Activated CD4-positive, alpha-beta T cell treated with anti-CD3 and anti-CD28 coated beads, Interleukin-2, amount 50 U/mL, for 1 hour (primary cell): Measurements from ENCODE around the gene ATP9A.
A peak's percentile ranks its signal among the peaks of the same experiment; 100 is the strongest.
"Not testable (repeated sequence)": the region's sequence is repeated elsewhere in the genome, so short reads cannot be mapped to it uniquely, and the experiment has no call there.

Experiments
- DNase-seq: peaks from one replicate; pipeline ENCODE4 v3.0.0-alpha.2; 2020

ATP9A gene

GRCh38 chr20:51796340-51796739 lies 28.1 kb upstream of the ATP9A start:
- DNase-seq, result no peak

DNA sequence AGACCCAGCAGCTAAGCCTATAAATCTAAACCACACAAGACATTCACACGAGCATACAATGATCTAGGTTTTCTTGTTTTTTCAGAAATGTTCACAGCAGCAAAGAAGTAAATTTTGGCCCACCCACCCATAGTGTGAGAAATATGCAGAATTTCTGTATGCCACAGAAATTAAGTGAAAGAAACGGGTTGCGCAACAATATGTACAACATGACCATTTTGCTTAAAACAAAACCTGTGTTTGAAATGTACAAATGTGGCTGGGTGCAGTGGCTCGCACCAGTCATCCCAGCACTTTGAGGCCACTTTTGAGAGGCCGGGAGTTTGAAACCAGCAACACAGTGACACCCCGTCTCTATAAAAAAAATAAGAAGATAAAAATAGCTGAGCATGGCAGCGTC lies 24.8 kb upstream of the ATP9A start:
- no peak for DNase-seq

GRCh38 chr20:51791626-51792025 lies 23.4 kb upstream of the ATP9A start:
- no peak for DNase-seq

GRCh38 chr20:51790256-51790655 lies 22.1 kb upstream of the ATP9A start:
- no peak for DNase-seq

DNA sequence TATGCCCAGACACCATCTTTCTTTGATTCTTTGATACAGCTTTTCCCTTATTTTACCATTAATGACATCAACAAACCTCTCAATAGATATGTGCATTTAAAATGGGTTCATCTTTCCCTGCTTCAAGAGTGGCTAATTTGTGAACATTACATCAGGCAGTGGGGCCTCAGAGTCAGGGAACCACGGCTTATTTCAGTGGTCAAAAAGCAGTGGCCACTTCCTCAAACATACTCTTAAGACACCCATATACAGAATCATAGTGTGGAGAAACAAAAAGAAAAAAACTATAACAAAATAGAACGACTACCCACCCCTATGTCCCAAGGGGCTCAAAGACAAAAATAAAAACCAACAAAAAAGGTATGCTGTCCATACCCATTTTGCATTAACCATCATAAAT lies 21.2 kb upstream of the ATP9A start:
- no peak for DNase-seq

- no peak for DNase-seq
These were observed 20.6 kb upstream of the ATP9A start for GRCh38 chr20:51788822-51789221.

- no peak for DNase-seq
These were observed 16.1 kb upstream of the ATP9A start for GRCh38 chr20:51784299-51784698.

DNA sequence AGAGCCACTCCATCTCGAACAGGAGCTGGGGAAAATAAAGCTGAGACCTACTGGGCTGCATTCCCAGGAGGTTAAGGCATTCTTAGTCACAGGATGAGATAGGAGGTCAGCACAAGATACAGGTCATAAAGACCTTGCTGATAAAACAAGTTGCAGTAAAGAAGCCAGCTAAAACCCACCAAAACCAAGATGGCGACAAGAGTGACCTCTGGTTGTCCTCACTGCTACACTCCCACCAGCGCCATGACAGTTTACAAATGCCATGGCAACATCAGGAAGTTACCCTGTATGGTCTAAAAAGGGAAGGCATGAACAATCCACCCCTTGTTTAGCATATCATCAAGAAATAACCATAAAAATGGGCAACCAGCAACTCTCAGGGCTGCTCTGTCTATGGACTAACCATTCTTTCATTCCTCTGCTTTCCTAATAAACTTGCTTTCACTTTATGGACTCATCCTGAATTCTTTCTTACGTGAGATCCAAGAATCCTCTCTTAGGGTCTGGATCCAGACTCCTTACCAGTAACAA lies 10.1 kb upstream of the ATP9A start:
- not testable (repeated sequence) for DNase-seq

DNA sequence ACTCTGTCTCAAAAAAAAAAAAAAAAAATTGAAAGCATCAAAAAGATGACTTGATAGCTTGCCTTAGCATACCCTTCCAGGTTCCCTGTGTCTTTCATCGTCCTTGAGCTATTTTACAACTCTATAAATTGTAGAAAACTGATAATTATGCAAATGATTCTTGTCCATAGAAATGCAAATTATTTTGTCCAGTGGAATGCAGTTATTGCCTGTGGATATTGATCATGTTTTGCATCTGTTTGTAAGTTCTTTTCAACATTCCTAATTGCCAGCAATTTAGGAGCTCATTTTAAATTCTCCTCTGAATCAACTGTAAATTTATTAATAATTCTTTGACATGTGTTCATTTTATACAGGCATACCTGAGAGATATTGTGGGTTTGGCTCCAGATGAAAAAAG lies 7.1 kb upstream of the ATP9A start:
- no peak for DNase-seq

DNA sequence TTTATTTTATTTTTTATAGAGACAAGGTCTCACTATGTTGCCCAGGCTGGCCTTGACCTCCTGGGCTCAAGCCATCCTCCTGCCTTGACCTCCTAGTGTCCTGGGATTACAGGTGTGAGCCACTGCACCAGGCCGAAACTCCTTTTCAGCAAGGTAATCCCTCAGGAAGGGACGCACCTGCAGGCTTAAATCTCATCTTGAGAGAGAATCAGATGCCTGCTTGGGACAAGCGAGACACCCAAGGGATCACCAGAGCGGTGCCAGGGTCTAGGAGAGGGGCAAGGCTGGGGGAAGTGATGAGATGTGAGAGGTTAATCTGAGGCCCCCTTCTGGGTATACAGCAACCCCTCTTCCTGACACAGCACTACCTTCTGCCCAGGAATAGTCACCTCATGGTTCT lies 4.0 kb upstream of the ATP9A start:
- DNase-seq, result no peak

DNA sequence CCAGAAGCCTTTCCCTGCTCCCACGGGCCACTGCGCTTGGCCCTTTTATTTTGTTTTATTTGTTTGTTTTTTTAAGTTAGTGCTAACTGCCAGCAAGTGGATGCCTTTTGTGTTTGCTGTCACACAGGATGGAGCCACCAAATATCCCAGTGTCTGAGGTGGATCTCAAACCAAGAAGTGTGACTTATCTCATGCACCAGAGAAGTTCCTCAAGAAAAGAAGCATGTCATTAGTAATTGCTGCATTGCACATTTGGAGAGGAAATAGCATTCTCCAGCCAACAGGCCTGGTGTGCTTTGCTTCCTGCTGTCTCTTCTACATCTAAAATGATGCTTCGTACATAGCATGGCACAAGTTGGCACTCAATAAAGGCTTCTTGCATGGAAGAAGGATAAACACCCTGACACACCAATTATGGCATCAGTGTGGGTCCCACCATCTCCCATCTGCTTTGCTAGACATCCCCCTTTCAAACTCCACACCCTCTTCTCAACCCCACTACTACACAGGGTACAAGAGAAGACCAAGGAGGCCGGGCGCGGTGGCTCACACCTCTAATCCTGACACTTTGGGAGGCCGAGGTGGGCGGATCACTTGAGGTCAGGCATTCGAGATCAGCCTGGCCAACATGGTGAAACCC lies 1.9 kb upstream of the ATP9A start:
- no peak for DNase-seq

GRCh38 chr20:51768759-51769517 lies 748 bp upstream of the ATP9A start:
- DNase-seq, result no peak

DNA sequence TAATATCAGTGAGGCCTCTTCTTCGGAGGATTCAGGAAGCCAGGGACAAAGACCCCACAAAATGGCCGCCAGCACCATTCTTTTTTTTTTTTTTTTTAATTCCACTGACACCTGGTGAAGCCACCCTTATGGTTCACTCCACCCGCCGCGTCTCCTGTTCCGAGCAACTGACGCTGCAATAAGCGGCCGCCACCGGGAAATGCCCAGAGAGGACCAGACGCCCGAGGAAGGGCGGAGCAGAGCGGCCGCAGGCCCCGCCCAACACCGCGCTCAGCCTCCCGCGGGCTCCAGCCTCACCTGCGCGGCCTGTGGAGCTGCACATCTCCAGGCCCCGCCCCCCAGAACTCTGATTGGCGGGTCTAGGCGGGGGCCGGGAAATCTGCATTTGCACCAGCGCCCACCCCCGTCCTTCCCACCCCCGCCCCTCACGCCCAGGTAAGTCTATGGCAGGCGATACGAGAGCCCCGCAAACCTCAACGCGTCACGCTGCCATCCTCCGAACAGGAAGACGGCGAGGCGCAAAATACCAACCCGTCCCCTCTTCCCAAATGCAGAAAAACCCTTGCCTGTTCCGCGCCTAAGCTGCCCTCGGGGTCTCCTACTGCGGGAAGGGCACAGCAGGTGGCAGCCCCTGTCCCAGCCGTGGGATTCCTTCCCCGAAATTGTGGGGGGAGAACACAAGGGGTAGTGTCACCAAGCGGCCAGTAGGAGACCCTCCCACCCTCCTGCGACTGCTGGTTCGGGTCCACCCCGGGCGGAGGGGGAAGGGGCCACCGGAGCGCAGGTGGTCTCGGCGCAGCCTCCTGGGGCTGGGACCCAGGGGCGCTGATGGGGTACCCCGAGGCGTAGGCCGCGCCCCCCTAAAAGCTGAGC lies 960 bp downstream of the ATP9A start:
- DNase-seq, result peak; percentile 23

DNA sequence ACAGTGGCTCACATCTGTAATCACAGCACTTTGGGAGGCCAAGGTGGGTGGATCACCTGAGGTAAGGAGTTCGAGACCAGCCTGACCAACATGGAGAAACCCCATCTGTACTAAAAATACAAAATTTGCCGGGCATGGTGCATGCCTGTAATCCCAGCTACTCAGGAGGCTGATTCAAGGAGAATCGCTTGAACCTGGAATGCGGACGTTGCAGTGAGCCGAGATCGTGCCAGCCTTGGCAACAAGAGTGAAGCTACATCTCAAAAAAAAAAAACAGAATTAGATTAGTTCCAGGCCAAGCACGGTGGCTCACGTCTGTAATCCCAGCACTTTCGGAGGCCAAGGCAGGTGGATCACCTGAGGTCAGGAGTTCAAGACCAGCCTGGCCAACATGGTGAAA lies 2.8 kb downstream of the ATP9A start:
- DNase-seq, result not testable (repeated sequence)

DNA sequence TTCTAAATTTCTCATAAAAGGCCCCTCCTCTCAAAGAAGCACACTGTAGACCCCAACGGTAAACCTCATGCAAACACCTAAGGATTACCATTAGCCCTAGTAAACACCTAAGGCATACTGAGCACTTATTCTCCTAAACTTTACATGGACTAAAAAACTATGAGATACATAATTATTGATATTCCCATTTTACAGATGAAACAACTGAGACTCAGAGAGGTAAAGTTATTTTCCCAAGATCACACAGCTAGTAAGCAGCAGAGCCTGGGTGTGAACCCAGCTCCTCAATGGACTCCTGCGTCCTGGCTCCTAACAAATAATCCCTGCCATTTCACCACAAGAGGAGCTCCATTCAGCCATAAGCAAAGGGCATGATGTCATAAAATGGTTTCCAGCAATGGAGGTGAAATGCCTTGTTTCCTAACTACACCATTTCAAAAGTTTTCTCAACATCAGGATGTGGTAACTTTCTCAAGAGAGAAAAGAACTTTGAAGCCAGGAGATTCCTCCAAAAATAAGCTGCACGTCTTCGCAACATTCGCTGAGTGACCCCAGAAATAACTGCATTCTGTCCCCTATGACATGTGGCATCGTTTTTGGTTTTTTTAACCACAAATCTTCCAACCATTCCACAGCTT lies 4.1 kb downstream of the ATP9A start:
- no peak for DNase-seq

- no peak for DNase-seq
These were observed 7.2 kb downstream of the ATP9A start for GRCh38 chr20:51760905-51761546.

GRCh38 chr20:51759769-51760510 lies 8.2 kb downstream of the ATP9A start:
- DNase-seq, result no peak

DNA sequence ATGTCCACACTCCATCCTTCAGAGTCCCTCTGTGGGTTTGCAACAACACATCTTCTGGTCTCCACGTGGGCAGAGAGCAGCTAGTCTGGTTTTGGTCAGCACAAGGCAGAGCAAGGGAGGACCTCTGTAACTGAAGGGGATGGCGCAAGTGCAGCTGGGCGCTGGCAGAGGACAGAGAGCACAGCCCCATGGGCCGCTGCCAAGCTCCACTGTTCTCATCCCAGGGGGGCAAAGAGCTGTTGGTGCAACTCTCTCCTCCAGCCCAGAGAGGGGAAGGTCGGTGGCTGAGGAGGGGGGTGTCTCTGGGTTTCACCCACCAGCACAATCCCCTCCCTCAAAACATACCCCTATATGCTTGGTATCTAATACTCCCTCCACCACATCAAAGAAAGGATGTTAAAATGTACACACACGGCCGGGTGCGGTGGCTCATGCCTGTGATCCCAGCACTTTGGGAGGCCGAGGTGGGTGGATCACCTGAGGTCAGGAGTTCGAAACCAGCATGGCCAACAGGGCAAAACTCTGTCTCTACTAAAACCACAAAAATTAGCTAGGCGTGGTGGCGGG lies 9.1 kb downstream of the ATP9A start:
- no peak for DNase-seq

GRCh38 chr20:51757226-51757625 lies 11.0 kb downstream of the ATP9A start:
- DNase-seq, result no peak

DNA sequence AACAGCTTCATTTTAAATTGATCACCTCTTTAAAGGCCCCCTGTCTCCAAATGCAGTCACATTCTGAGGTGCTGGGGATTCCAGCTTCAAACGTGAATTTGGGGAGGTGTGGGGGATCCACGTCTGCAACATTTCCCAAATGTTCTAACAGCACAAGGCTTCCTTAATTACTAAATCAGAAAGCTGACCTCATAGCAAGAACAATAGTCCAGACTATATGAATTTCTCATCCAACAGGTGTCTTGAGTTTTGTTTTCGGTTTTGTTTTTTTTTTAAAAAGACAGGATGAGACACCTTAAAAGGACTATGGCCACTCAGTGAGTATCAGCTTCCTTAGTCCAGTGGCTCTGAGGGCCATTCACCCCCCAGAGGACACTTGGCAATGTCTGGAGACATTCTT lies 11.5 kb downstream of the ATP9A start:
- DNase-seq, result no peak

DNA sequence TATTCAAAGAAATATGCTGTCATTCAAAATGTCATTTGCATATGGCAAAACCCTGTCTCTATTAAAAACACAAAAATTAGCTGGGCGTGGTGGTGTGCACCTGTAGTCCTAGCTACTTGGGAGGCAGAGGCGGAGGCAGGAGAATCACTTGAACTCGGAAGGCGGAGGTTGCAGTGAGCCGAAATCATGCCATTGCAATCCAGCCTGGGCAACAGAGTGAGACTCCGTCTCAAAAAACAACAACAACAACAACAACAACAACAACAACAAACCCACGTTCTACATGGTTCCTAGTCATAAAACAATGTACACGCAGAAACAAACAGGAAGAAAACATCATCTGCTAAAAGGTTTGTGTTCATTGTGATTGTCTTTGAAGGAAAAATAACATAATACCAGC lies 15.0 kb downstream of the ATP9A start:
- DNase-seq, result not testable (repeated sequence)
